Skeletal muscle satellite cell (primary cell): ENCODE results near the gene SLC38A2.

Source experiments
- H3K27me3 ChIP-seq: 2 replicates; pipeline ENCODE4 v1.7.0; 2013; ENCODE audit warnings: low read length; ENCODE audit not compliant: control insufficient read depth, insufficient read depth
- H3K36me3 ChIP-seq: 2 replicates; pipeline ENCODE4 v1.7.0; 2013; ENCODE audit warnings: mild to moderate bottlenecking, control low read depth, low read length; ENCODE audit not compliant: insufficient read depth
- H3K4me1 ChIP-seq: 2 replicates; pipeline ENCODE4 v1.7.0; 2013; ENCODE audit warnings: low read length; ENCODE audit not compliant: control insufficient read depth, insufficient read depth
- H3K4me2 ChIP-seq: 2 replicates; pipeline ENCODE4 v1.7.0; 2013; ENCODE audit warnings: mild to moderate bottlenecking, low read length
- H3K4me3 ChIP-seq: 2 replicates; pipeline ENCODE4 v1.7.0; 2013; ENCODE audit warnings: low read length
- H3K9ac ChIP-seq: 2 replicates; pipeline ENCODE4 v1.7.0; 2013; ENCODE audit warnings: mild to moderate bottlenecking, low read depth, low read length, moderate library complexity
- H3K9me3 ChIP-seq: replicated peaks from 2 replicates; pipeline ENCODE4 v1.7.0; 2013; ENCODE audit warnings: mild to moderate bottlenecking, control low read depth, low read length

The SLC38A2 gene

DNA sequence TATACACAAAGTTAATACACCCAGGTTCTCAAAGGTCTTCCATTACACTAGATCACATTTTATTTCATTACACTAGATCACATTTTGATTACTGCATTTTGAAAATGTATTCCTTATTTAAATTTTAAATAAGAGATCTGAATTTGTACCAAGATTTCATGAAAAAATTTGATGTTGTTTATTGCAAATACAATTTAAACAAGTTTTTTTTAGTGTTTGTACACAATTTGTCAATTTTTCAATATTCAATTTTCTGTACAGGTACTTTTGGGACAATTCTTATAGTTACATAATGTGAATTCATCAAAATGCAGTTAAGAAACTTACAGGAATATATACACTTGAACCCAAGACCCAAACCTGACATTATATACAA lies 14.3 kb downstream of the SLC38A2 start:
- peaks cover 49% of the 10 kb centered on the region for H3K36me3 ChIP-seq
- H3K9me3 ChIP-seq, result no peaks in the 10 kb centered on the region
- H3K4me1 ChIP-seq, result peaks cover 5% of the 10 kb centered on the region
- no peak overlapping the region for H3K4me3 ChIP-seq
- H3K4me2 ChIP-seq, result no peak overlapping the region
- no peak overlapping the region for H3K9ac ChIP-seq
- no peaks in the 10 kb centered on the region for H3K27me3 ChIP-seq

DNA sequence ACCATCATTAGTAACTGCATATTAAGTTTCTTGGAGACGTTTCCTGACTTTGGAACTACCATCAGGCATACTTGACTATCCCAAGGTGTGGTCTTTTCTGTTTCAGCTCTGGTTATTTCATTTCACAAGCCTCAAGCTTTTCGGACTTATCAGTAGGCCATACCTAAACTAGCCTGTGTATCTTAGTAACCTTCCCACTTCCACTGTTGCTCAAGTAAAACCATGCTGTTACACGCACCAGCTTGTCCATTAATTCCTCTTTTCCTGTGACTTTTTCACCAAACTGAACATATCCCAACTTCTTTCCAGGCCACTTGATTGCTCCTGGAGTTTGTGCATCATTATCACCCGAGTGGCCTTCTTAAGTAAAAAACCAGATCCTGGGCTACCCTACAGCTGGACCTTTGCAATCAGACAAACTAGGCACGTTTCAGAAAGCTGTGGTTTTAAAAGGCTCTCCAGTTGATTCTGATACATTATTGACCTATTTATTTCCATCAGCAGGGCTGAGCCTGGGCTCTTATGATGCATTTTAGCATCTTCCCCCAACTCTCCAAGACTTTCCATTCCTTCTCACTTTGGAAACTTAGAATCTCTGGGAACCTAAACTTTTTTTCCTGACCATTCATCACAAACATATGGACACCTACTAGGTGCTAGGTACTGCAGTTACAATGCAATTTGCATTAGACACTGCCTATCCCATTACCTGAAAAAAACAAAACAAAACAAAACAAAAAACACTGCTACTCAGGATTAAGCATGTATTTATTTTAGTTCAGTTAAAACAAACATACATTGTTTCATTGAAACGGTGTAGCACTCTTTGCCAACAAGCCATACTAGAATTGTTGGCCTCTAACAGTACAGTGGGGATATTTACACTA lies 14.9 kb downstream of the SLC38A2 start:
- H3K36me3 ChIP-seq, result peaks cover 43% of the 10 kb centered on the region
- H3K9me3 ChIP-seq, result no peaks in the 10 kb centered on the region
- H3K4me1 ChIP-seq, result peaks cover 3% of the 10 kb centered on the region
- no peak overlapping the region for H3K4me3 ChIP-seq
- H3K9ac ChIP-seq, result no peak overlapping the region
- no peaks in the 10 kb centered on the region for H3K27me3 ChIP-seq
- no peak overlapping the region for H3K4me2 ChIP-seq

DNA sequence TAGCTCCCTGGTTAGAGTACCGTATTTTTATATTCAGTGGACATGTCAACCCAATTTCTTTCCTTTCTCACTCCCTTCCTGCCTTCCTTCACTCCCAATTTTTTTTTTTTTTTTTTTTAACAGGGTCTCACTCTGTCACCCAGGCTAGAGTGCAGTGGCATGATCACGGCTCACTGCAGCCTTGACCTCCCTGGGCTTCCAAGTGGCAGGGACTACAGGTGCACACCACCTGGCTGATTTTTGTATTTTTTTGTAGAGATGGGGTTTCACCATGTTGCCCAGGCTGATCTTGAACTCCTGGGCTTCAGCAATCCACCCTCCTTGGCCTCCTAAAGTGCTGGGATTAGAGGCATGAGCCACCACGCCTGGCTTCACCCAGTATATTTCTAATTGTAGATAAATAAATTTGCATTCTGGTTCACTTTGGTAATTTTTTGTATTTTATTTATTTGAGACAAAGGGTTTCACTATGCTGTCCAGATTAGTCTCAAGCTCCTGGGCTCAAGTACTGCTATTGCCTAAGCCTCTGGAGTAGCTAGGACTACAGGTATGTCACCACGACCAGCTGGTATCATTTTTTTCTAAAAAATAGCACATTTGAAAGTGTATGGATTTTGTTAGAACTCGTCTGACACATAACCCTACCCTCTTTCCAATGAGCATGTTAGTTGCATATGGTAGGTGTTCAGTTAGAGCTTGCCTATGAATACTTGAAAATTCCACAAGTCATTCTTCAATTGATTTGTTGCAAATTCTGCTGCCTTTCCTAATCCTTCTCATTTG lies 15.7 kb downstream of the SLC38A2 start:
- Histone ChIP-seq H3K9me3 (no peaks in the 10 kb centered on the region), H3K4me2 (no peak overlapping the region), H3K36me3 (peaks cover 35% of the 10 kb centered on the region), H3K27me3 (no peaks in the 10 kb centered on the region), H3K9ac (no peak overlapping the region), H3K4me3 (no peak overlapping the region), H3K4me1 (peaks cover 2% of the 10 kb centered on the region)

DNA sequence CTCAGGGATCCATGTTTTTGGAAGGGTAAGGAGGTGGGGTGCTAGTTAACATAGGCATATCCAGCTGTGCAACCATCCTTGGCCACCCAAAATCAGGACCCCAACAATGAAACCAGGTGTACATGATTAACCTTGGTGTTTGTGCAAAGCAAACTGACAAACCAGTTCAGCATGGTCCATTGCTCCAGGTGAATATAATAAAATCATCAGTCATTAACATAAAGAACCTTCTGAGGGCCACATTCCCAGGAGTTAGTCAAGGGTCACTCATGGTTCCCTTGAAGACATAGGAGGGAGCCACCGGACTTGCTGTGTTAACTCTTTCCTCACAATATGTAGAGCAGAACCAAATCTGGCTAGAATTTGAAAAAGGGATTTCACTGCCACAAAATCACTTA lies 17.8 kb downstream of the SLC38A2 start:
- Histone ChIP-seq H3K27me3 (no peaks in the 10 kb centered on the region), H3K4me1 (no peaks in the 10 kb centered on the region), H3K9ac (no peak overlapping the region), H3K4me3 (no peak overlapping the region), H3K9me3 (no peaks in the 10 kb centered on the region), H3K36me3 (peaks cover 14% of the 10 kb centered on the region), H3K4me2 (no peak overlapping the region)

DNA sequence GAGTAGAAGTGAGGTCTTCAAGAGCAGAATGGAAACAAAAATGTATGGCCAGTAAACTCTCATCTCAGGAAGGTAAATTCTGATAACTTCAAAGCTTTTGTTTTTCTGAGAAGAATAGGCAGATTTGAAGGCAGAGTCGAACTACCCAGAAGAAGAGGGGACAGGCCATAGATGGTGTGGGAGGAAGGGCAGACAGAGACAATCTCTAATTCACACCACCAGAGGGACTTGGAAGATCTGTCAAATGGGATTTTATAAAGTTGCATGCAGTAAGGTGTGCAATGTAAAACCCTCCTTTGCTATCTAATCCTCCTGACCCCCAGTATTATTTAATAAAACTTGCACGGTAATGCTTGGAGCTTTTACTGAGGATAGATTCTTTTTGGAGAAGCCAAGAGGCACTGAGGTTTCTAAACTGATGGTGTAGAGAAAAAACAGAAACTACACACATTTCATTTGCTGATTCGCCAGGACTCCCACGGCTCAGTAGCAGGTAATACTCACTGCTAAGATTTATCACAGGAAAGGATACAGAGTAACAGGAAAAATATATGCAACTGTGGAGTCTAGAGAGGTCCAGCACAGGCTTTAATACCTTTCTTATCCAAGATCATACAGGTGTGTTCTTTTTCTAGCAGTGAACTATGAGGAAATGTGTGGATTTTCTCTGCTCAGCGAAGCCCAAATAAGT lies 18.3 kb downstream of the SLC38A2 start:
- Histone ChIP-seq H3K4me3 (no peak overlapping the region), H3K9ac (no peak overlapping the region), H3K9me3 (no peaks in the 10 kb centered on the region), H3K4me2 (no peak overlapping the region), H3K4me1 (no peaks in the 10 kb centered on the region), H3K36me3 (peaks cover 9% of the 10 kb centered on the region), H3K27me3 (no peaks in the 10 kb centered on the region)

DNA sequence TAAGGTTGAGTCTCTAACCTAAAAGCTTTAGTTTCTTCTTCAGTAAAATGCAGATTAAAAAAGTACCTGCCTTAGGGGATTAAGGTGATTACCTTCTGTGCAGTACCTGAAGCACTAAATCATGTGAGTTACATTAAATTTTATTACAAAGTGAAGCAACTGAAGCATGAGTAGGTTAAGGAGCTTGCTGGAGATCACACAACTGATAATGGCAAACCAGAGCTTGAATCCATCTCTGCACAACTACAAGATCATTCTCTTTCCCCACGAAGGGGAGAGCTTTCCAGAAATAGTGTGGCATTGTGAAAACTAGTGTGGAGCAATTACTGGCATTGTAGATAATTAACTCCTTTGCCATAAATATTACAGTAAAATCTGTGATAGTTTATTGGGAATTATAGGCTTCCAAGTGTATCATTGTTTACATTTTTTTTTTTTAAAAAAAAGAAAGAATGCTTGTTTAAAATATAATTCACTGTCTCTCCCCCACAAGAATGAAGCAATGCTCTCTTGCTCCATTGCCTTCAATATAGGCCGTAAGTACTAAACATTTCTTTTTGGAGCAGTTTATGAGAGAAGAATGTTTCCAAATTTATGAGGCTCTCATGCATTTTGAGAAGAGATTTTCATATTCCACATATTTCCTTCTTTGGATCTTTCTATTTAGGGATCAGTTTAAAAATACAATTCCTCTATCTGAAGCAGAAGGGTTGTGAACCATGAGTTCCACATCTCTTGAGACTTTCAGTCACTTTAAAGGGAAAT lies 20.5 kb downstream of the SLC38A2 start:
- no peak overlapping the region for H3K4me2 ChIP-seq
- no peaks in the 10 kb centered on the region for H3K9me3 ChIP-seq
- no peaks in the 10 kb centered on the region for H3K4me1 ChIP-seq
- no peak overlapping the region for H3K9ac ChIP-seq
- no peak overlapping the region for H3K4me3 ChIP-seq
- no peaks in the 10 kb centered on the region for H3K27me3 ChIP-seq
- no peaks in the 10 kb centered on the region for H3K36me3 ChIP-seq

DNA sequence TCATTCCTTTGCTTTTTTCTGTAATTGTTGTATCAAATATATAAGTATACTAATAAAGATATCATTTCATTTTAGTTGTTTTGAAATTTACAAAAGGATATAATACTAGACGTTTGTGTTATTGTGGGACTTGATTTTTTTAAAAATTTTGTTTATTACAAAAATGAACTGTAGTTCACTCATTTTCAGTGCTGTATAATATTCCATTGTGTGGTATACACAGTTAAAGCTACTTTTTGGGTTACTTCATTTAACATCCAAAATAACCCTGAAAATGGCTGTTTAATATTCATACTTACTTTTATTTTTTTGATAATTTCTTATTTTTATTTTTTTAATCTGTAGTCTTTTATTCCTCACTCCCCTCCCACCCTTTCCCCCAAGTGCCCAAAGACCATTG lies 21.4 kb downstream of the SLC38A2 start:
- no peaks in the 10 kb centered on the region for H3K9me3 ChIP-seq
- H3K4me1 ChIP-seq, result no peaks in the 10 kb centered on the region
- H3K4me2 ChIP-seq, result no peak overlapping the region
- H3K36me3 ChIP-seq, result no peaks in the 10 kb centered on the region
- no peaks in the 10 kb centered on the region for H3K27me3 ChIP-seq
- no peak overlapping the region for H3K4me3 ChIP-seq
- no peak overlapping the region for H3K9ac ChIP-seq

DNA sequence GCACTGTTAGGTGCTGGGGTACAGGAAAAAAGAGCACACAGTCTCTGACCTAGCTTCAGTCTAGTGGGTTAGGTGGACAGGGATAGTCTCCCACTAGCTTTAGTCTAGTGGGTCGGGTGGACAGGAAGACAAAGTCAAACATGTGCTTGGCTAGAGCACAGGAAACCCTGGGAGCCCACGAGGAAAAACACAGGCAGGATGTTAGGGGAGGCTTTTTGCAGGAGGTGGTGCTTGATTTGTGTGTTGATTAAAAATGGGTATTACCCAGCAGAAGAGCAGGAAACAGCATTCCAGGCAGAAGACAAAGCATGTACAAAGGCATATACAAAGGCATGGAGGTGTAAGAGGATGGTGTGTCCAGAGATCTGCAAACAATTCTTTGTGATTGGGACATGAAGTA lies 23.3 kb downstream of the SLC38A2 start:
- no peaks in the 10 kb centered on the region for H3K36me3 ChIP-seq
- no peaks in the 10 kb centered on the region for H3K27me3 ChIP-seq
- H3K4me1 ChIP-seq, result no peaks in the 10 kb centered on the region
- no peak overlapping the region for H3K9ac ChIP-seq
- no peak overlapping the region for H3K4me2 ChIP-seq
- no peak overlapping the region for H3K4me3 ChIP-seq
- H3K9me3 ChIP-seq, result no peaks in the 10 kb centered on the region

DNA sequence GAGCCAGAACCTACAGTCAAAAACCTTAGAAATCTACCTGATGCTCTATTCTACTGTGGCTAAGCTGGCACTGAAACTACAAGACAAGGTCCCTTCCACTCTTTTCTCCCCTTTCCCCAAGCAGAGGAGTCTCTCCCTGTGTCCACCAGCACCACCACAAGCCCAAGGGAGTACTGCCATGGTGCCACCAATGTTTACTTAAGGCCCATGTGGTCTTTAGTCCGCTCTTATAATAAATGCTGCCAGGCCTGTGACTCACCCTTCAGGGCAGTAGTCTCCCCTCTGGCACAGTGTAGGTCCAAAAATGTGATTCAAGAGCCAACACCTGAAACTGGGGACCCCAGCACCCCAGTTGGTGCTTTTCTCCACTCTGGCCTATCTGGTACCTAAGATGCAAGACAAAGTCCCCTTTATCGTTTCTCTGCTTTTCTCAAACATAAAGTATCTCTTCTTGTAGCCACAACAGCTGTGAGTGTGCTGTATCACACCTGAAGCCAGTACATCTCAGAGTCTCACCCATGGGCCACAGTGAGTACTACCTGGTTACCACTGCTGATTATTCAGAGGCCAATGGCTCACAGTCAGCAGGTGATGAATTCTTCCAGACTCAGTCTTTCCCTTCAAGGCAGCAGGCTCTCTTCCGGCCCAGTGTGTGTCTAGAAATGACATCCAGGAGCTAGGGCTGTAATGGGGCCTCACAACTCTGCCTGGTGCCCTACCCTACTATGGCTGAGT lies 29.3 kb downstream of the SLC38A2 start:
- H3K4me3 ChIP-seq, result no peak overlapping the region
- H3K9ac ChIP-seq, result no peak overlapping the region

DNA sequence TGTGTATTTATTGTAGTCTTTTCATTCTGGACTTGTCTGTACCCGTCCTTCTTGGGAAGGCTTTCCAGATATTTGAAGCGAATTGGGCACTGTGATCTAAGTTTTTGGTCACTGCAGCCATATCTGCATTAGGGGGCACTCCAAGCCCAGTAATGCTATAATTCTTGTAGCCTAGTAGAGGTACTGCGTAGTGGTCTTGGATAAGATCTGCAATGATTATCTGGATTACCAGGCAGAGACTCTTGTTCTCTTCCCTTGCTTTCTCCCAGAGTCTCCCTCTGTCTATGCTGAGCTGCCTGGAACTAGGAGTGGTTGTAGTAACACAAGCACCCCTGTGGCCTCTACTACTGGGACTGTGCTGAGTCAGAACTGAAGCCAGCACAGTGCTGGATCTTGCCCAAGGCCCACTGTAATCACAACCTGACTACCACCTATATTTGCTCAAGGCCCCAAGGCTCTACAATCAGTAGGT lies 30.0 kb downstream of the SLC38A2 start:
- Histone ChIP-seq H3K27me3 (no peaks in the 10 kb centered on the region), H3K4me1 (peaks cover 10% of the 10 kb centered on the region), H3K4me3 (no peak overlapping the region), H3K9ac (no peak overlapping the region), H3K9me3 (no peaks in the 10 kb centered on the region), H3K36me3 (no peaks in the 10 kb centered on the region), H3K4me2 (no peak overlapping the region)

More for the DNA sequence above, 29.3 kb downstream of the SLC38A2 start:
- no peaks in the 10 kb centered on the region for H3K27me3 ChIP-seq
- no peak overlapping the region for H3K4me2 ChIP-seq
- no peaks in the 10 kb centered on the region for H3K9me3 ChIP-seq
- no peaks in the 10 kb centered on the region for H3K36me3 ChIP-seq
- H3K4me1 ChIP-seq, result peaks cover 10% of the 10 kb centered on the region
